HCT116 (cell line): Measurements from ENCODE around the gene SNCA. TPM values are rescaled to one million over a fixed set of nuclear protein-coding genes. Genes with fewer than 3 reads are reported as not detected.

Source experiments
- ATAC-seq: fragments of 200-7000 bp; cut with Tn5 transposase; 2 replicates; pipeline ENCODE4 v1.9.1; 2020; ENCODE audit warnings: mild to moderate bottlenecking, moderate library complexity
- BruUV-seq: library from RNA; stranded (reverse); fragments of 400-500 nt; replicated peaks from 2 replicates; lab custom pipeline; 2021; lab: Mats Ljungman, UMichigan
- CTCF ChIA-PET: fragments of 300-600 bp; sonication (Branson Sonifier 250); formaldehyde crosslinking; loops from one replicate; lab custom pipeline; 2021; ENCODE audit warnings: antibody characterized with exemption; lab: Charles Lee
- POLR2A ChIA-PET: fragments of 300-600, 350-600 bp; sonication (Branson Sonifier 250); formaldehyde crosslinking; loops from one replicate; lab custom pipeline; 2021; ENCODE audit warnings: antibody characterized with exemption; lab: Charles Lee
- RAD21 ChIA-PET, 2 experiments: fragments of 300-600 bp; sonication (Branson Sonifier 250); formaldehyde crosslinking; loops; one replicate each; lab custom pipeline; 2023; ENCODE audit warnings: low total read pairs in 2 of 2; ENCODE audit not compliant: uncharacterized antibody in 2 of 2, unreplicated experiment in 2 of 2, low non-redundant PET in 1 of 2; lab: Charles Lee
- DNase-seq: peaks from one replicate; pipeline ENCODE4 v3.0.0-alpha.2; 2010; ENCODE audit warnings: low read depth, low spot score
- H2AFZ ChIP-seq: fragments of 200-600 bp; shearing (Covaris generic), sonication (generic); 2 replicates; pipeline ENCODE4 v1.6.1; 2017; ENCODE audit warnings: low read depth, mixed run types, mixed read lengths, antibody characterized with exemption, low read length; ENCODE audit not compliant: poor library complexity, severe bottlenecking
- H3K27ac ChIP-seq: 2 replicates; pipeline ENCODE4 v1.5.1; 2012; ENCODE audit warnings: low read depth, low read length
- H3K27me3 ChIP-seq: fragments of 200-600 bp; sonication (generic); 2 replicates; pipeline ENCODE4 v1.6.1; 2016; ENCODE audit warnings: mixed run types, low read length, mixed read lengths; ENCODE audit not compliant: insufficient read depth
- H3K36me3 ChIP-seq, 2 experiments: fragments of 200-500 bp in 1 of 2; fragments of 200-600 bp in 1 of 2; sonication (Bioruptor generic) in 1 of 2; sonication (generic) in 1 of 2; 2 replicates each; pipeline versions ENCODE4 v1.5.1 to v1.6.1; 2014 to 2016; ENCODE audit warnings: low read length in 2 of 2, inconsistent platforms in 1 of 2, mixed read lengths in 1 of 2, mixed run types in 1 of 2; ENCODE audit not compliant: insufficient read depth in 2 of 2, control insufficient read depth in 1 of 2
- H3K4me1 ChIP-seq, 2 experiments: fragments of 200-600 bp in 1 of 2; sonication (generic) in 1 of 2; 2 replicates each; pipeline versions ENCODE4 v1.5.1 to v1.6.1; 2012 to 2017; ENCODE audit warnings: low read length in 2 of 2, inconsistent platforms in 1 of 2, mild to moderate bottlenecking in 1 of 2, mixed read lengths in 1 of 2, mixed run types in 1 of 2, moderate library complexity in 1 of 2; ENCODE audit not compliant: insufficient read depth in 2 of 2, control insufficient read depth in 1 of 2
- H3K4me2 ChIP-seq: fragments of 200-600 bp; sonication (generic); 2 replicates; pipeline ENCODE4 v1.6.1; 2017; ENCODE audit warnings: mixed run types, low read length, mixed read lengths
- H3K4me3 ChIP-seq, 2 experiments: fragments of 200-600 bp in 1 of 2; sonication (generic) in 1 of 2; replicated peaks in 1 of 2; 2 replicates each; pipeline ENCODE4 v1.5.1; 2011 to 2016; ENCODE audit warnings: low read length in 2 of 2, control low read depth in 1 of 2, low read depth in 1 of 2, mild to moderate bottlenecking in 1 of 2, mixed read lengths in 1 of 2, mixed run types in 1 of 2
- H3K79me2 ChIP-seq: fragments of 200-600 bp; sonication (generic); 2 replicates; pipeline ENCODE4 v1.6.1; 2017; ENCODE audit warnings: mild to moderate bottlenecking, mixed run types, low read length, moderate library complexity, mixed read lengths; ENCODE audit not compliant: insufficient read depth
- H3K9ac ChIP-seq: fragments of 200-600 bp; sonication (generic); 2 replicates; pipeline ENCODE4 v1.6.1; 2016; ENCODE audit warnings: low read length, mixed read lengths
- H3K9me2 ChIP-seq: fragments of 200-600 bp; sonication (generic), shearing (Covaris generic); 2 replicates; pipeline ENCODE4 v1.6.1; 2017; ENCODE audit warnings: mixed run types, mild to moderate bottlenecking, moderate library complexity; ENCODE audit not compliant: insufficient read depth
- H3K9me3 ChIP-seq, 2 experiments: fragments of 200-500 bp in 1 of 2; fragments of 200-600 bp in 1 of 2; sonication (Bioruptor generic) in 1 of 2; sonication (generic) in 1 of 2; 2 replicates each; pipeline ENCODE4 v1.6.1; 2014 to 2017; ENCODE audit warnings: low read length in 2 of 2, mixed read lengths in 2 of 2, inconsistent platforms in 1 of 2, low read depth in 1 of 2, mild to moderate bottlenecking in 1 of 2, mixed run types in 1 of 2, moderate library complexity in 1 of 2; ENCODE audit not compliant: control insufficient read depth in 1 of 2, insufficient read depth in 1 of 2
- H4K20me1 ChIP-seq: fragments of 200-600 bp; sonication (generic), shearing (Covaris generic); 2 replicates; pipeline ENCODE4 v1.6.1; 2017; ENCODE audit warnings: mixed run types, mild to moderate bottlenecking, moderate library complexity; ENCODE audit not compliant: insufficient read depth
- CBX3 ChIP-seq: IDR thresholded peaks from 2 replicates; pipeline ENCODE4 v1.6.1; 2012; ENCODE audit warnings: low read depth
- EGR1 ChIP-seq: IDR thresholded peaks from 2 replicates; pipeline ENCODE4 v1.6.1; 2012; ENCODE audit warnings: low read depth
- ELF1 ChIP-seq: IDR thresholded peaks from 2 replicates; pipeline ENCODE4 v1.6.1; 2012; ENCODE audit warnings: low read depth, borderline replicate concordance
- EZH2phosphoT487 ChIP-seq: fragments of 200-600 bp; IDR thresholded peaks from 2 replicates; pipeline ENCODE4 v1.6.1; 2018; ENCODE audit warnings: antibody characterized with exemption, borderline replicate concordance
- JUND ChIP-seq: IDR thresholded peaks from 2 replicates; pipeline ENCODE4 v1.6.1; 2012
- POLR2AphosphoS5 ChIP-seq: IDR thresholded peaks from 2 replicates; pipeline ENCODE4 v1.6.1; 2011; ENCODE audit warnings: mild to moderate bottlenecking, low read depth, low read length, moderate library complexity
- SIN3A ChIP-seq: IDR thresholded peaks from 2 replicates; pipeline ENCODE4 v1.6.1; 2012; ENCODE audit warnings: low read depth
- SRF ChIP-seq: IDR thresholded peaks from 2 replicates; pipeline ENCODE4 v1.6.1; 2012; ENCODE audit warnings: low read depth
- TCF7L2 ChIP-seq: IDR thresholded peaks from 2 replicates; pipeline ENCODE4 v1.7.0; 2011; ENCODE audit warnings: borderline replicate concordance, inconsistent platforms; ENCODE audit not compliant: insufficient read depth, insufficient read length; ENCODE audit errors: extremely low read depth
- YY1 ChIP-seq: IDR thresholded peaks from 2 replicates; pipeline ENCODE4 v1.6.1; 2011; ENCODE audit warnings: low read length, low read depth, moderate library complexity, mild to moderate bottlenecking; ENCODE audit not compliant: insufficient replicate concordance; ENCODE audit errors: extremely low read depth
- ZFX ChIP-seq: fragments of 450-650 bp; IDR thresholded peaks from 2 replicates; pipeline ENCODE4 v1.6.1; 2017
- ZNF274 ChIP-seq: fragments of 200-500 bp; sonication (Bioruptor generic); IDR thresholded peaks from 2 replicates; pipeline ENCODE4 v1.6.1; 2014; ENCODE audit warnings: mild to moderate bottlenecking, low read depth, low read length, inconsistent platforms
- intact Hi-C: fragments of 100-400 bp; cut with micrococcal nuclease; formaldehyde crosslinking; loops from 2 replicates; pipeline ENCODE4 v1.10.0; 2022
- total RNA-seq: library from RNA; stranded (reverse); gene quantifications from one replicate; pipeline ENCODE4 v1.2.1, GENCODE V29; 2021; ENCODE audit not compliant: unreplicated experiment
- TF ChIP-seq, protein P1 (sequence below): IDR thresholded peaks from 2 replicates; pipeline ENCODE4 v1.6.1; 2012
- TF ChIP-seq, protein P2 (sequence below): IDR thresholded peaks from 2 replicates; pipeline ENCODE4 v1.6.1; 2011; ENCODE audit warnings: mild to moderate bottlenecking, low read length, moderate library complexity; ENCODE audit not compliant: insufficient replicate concordance; ENCODE audit errors: extremely low read depth
- TF ChIP-seq, protein P3 (sequence below): IDR thresholded peaks from 2 replicates; pipeline ENCODE4 v1.6.1; 2012; ENCODE audit warnings: low read depth
- TF ChIP-seq, protein P4 (sequence below): IDR thresholded peaks from 2 replicates; pipeline ENCODE4 v1.6.1; 2012

SNCA gene
- total RNA-seq, 1 experiment from 2014 or later = 1.0 TPM

DNA sequence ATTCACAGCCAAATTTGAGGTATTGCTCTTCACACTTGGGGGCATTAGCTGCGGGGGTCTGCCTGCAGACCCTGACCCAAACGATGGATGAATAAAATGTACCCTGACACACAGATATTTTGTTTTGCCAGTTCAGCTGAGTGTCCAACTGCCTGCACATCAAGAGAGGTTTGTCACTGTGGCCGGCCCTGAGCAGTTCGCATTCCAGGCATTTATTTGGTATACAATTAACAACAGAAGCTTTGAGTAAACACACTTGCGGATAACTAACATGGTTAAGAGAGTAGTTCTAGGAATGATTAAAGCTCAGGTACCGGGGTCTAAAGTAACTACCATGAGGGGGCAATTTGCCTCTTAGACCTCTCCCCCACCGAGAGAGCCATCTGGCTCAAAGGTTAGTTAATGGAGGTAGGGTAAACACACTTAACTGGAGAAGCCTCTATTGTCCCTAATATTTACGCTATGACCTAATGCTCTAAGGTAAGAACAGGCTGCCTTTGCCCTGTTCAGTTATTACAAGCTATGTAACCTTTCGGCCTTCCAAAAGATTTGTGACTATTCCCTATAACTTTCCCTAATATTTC lies 162.0 kb downstream of the SNCA start:
- RAD21 ChIA-PET = no interaction called here
- no peaks in the 10 kb centered on the region for H3K27me3 ChIP-seq
- no peak overlapping the region for H3K4me2 ChIP-seq
- CTCF ChIA-PET = no interaction called here
- no TSS peak for BruUV-seq
- no peak overlapping the region for H2AFZ ChIP-seq
- no peak overlapping the region for H3K4me3 ChIP-seq
- no peaks in the 10 kb centered on the region for H3K4me1 ChIP-seq
- POLR2A ChIA-PET = no interaction called here
- no peaks in the 10 kb centered on the region for H3K9me2 ChIP-seq
- no peak for TF ChIP-seq SRF
- TF ChIP-seq ELF1 = no peak
- TF ChIP-seq, protein P1, sequence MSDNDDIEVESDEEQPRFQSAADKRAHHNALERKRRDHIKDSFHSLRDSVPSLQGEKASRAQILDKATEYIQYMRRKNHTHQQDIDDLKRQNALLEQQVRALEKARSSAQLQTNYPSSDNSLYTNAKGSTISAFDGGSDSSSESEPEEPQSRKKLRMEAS = no peak
- TF ChIP-seq ZNF274 = no peak
- no peak for TF ChIP-seq ZFX
- TF ChIP-seq EGR1 = no peak
- no peak for TF ChIP-seq CBX3
- TF ChIP-seq EZH2phosphoT487 = no peak
- TF ChIP-seq JUND = no peak
- TF ChIP-seq, protein P2, sequence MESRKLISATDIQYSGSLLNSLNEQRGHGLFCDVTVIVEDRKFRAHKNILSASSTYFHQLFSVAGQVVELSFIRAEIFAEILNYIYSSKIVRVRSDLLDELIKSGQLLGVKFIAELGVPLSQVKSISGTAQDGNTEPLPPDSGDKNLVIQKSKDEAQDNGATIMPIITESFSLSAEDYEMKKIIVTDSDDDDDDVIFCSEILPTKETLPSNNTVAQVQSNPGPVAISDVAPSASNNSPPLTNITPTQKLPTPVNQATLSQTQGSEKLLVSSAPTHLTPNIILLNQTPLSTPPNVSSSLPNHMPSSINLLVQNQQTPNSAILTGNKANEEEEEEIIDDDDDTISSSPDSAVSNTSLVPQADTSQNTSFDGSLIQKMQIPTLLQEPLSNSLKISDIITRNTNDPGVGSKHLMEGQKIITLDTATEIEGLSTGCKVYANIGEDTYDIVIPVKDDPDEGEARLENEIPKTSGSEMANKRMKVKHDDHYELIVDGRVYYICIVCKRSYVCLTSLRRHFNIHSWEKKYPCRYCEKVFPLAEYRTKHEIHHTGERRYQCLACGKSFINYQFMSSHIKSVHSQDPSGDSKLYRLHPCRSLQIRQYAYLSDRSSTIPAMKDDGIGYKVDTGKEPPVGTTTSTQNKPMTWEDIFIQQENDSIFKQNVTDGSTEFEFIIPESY = no peak
- TF ChIP-seq, protein P3, sequence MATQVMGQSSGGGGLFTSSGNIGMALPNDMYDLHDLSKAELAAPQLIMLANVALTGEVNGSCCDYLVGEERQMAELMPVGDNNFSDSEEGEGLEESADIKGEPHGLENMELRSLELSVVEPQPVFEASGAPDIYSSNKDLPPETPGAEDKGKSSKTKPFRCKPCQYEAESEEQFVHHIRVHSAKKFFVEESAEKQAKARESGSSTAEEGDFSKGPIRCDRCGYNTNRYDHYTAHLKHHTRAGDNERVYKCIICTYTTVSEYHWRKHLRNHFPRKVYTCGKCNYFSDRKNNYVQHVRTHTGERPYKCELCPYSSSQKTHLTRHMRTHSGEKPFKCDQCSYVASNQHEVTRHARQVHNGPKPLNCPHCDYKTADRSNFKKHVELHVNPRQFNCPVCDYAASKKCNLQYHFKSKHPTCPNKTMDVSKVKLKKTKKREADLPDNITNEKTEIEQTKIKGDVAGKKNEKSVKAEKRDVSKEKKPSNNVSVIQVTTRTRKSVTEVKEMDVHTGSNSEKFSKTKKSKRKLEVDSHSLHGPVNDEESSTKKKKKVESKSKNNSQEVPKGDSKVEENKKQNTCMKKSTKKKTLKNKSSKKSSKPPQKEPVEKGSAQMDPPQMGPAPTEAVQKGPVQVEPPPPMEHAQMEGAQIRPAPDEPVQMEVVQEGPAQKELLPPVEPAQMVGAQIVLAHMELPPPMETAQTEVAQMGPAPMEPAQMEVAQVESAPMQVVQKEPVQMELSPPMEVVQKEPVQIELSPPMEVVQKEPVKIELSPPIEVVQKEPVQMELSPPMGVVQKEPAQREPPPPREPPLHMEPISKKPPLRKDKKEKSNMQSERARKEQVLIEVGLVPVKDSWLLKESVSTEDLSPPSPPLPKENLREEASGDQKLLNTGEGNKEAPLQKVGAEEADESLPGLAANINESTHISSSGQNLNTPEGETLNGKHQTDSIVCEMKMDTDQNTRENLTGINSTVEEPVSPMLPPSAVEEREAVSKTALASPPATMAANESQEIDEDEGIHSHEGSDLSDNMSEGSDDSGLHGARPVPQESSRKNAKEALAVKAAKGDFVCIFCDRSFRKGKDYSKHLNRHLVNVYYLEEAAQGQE = no peak
- TF ChIP-seq POLR2AphosphoS5 = no peak
- TF ChIP-seq TCF7L2 = no peak
- no peak for TF ChIP-seq SIN3A
- TF ChIP-seq, protein P4, sequence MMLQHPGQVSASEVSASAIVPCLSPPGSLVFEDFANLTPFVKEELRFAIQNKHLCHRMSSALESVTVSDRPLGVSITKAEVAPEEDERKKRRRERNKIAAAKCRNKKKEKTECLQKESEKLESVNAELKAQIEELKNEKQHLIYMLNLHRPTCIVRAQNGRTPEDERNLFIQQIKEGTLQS = no peak
- no peak for TF ChIP-seq YY1
- TF ChIP-seq, all 23 proteins: peak for 0
- Histone ChIP-seq H3K27ac (no peak overlapping the region), H3K9ac (no peak overlapping the region), H3K9me3 (no peaks in the 10 kb centered on the region), H4K20me1 (no peaks in the 10 kb centered on the region), H3K36me3 (no peaks in the 10 kb centered on the region), H3K79me2 (no peaks in the 10 kb centered on the region)
- no peak for DNase-seq
- no peak for ATAC-seq
- intact Hi-C loops = no loop called here
